ENCODE data around the gene METAP2.

Gene METAP2

GRCh38 chr12:95553197-95553943, 79.4 kb downstream of the METAP2 start:
- DNase-seq = peak; percentile 60

GRCh38 chr12:95554532-95555071, 80.7 kb downstream of the METAP2 start:
- DNase-seq = no peak

- DNase-seq = no peak
Measured at GRCh38 chr12:95557625-95558024, 83.7 kb downstream of the METAP2 start.
